ENCODE results near the gene NOTCH1.

Gene NOTCH1

DNA sequence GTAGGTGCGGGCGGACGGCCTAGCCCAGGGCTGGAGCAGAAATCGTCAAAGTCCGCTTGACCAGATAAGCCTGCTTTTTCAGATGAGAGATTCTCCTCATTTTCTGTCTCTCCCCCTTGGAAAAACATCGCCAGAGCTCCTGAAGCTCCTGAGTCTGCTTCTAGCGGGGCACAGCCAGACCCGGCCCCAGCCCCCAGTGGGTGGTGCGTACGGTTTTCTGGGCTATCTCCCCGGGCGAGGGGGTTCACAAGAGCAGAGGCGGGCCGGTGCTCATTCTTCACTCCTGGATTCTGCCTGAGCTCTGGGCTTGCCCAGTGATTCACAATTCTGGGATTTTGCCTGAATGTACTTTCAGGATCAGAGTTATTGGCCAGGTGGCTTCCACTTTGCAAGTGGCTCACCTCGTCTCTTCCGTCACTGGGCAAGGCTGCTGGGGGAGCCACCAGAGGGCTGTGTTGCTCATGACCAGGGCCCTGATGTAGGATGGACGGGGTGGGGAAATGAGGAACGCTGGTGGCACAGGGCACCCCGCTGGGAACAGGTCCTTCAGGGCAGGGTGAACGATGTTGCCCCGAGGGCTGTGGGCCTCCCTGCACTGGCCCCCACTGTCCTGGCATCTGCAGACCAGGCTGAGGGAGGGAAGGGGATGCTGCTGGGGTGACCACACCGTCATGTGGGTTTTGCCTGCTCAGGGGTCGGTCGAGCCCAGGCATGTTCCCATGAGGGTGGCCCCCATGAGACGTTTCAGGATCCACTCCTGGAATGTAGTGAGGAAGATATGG lies 69.3 kb downstream of the NOTCH1 start:
- Histone ChIP-seq H3K36me3 (replicated peaks; ENCODE audit: insufficient read depth, low read length) (peaks cover 13% of the 10 kb centered on the region; the same call in 1 of the 2 replicates), H2AFZ (ENCODE audit: low read length) (no peak overlapping the region), H3K9me3 (replicated peaks; ENCODE audit: insufficient read depth, low read length) (no peaks in the 10 kb centered on the region), H3K4me3 (ENCODE audit: low read length) (no peak overlapping the region), H3K4me1 (ENCODE audit: low read length) (peaks cover 3% of the 10 kb centered on the region), H3K79me2 (ENCODE audit: low read length) (peaks cover 100% of the 10 kb centered on the region), H3K9ac (ENCODE audit: low read length) (no peak overlapping the region), H3K9me2 (replicated peaks; ENCODE audit: insufficient read depth, low read length) (no peaks in the 10 kb centered on the region), H3K27me3 (replicated peaks; ENCODE audit: insufficient read depth, low read length) (no peaks in the 10 kb centered on the region), H3K27ac (ENCODE audit: low read length) (no peak overlapping the region), H3F3A (ENCODE audit: insufficient read depth, low read length) (peaks cover under 1% of the 10 kb centered on the region; the same call in 1 of the 2 replicates), H4K20me1 (ENCODE audit: insufficient read depth, low read length) (peaks cover 20% of the 10 kb centered on the region), H3K4me2 (ENCODE audit: low read depth, low read length) (no peak overlapping the region)
- DNase-seq: no peak
- no peak for TF ChIP-seq EZH2 (optimal IDR thresholded peaks at IDR 0.05; ENCODE audit: low read depth, low read length)
- TF ChIP-seq, protein P1, sequence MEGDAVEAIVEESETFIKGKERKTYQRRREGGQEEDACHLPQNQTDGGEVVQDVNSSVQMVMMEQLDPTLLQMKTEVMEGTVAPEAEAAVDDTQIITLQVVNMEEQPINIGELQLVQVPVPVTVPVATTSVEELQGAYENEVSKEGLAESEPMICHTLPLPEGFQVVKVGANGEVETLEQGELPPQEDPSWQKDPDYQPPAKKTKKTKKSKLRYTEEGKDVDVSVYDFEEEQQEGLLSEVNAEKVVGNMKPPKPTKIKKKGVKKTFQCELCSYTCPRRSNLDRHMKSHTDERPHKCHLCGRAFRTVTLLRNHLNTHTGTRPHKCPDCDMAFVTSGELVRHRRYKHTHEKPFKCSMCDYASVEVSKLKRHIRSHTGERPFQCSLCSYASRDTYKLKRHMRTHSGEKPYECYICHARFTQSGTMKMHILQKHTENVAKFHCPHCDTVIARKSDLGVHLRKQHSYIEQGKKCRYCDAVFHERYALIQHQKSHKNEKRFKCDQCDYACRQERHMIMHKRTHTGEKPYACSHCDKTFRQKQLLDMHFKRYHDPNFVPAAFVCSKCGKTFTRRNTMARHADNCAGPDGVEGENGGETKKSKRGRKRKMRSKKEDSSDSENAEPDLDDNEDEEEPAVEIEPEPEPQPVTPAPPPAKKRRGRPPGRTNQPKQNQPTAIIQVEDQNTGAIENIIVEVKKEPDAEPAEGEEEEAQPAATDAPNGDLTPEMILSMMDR (IDR thresholded peaks at IDR 0.05; ENCODE audit: low read length): no peak
- TF ChIP-seq EZH2phosphoT487 (IDR thresholded peaks at IDR 0.05; ENCODE audit: low read length): no peak

DNA sequence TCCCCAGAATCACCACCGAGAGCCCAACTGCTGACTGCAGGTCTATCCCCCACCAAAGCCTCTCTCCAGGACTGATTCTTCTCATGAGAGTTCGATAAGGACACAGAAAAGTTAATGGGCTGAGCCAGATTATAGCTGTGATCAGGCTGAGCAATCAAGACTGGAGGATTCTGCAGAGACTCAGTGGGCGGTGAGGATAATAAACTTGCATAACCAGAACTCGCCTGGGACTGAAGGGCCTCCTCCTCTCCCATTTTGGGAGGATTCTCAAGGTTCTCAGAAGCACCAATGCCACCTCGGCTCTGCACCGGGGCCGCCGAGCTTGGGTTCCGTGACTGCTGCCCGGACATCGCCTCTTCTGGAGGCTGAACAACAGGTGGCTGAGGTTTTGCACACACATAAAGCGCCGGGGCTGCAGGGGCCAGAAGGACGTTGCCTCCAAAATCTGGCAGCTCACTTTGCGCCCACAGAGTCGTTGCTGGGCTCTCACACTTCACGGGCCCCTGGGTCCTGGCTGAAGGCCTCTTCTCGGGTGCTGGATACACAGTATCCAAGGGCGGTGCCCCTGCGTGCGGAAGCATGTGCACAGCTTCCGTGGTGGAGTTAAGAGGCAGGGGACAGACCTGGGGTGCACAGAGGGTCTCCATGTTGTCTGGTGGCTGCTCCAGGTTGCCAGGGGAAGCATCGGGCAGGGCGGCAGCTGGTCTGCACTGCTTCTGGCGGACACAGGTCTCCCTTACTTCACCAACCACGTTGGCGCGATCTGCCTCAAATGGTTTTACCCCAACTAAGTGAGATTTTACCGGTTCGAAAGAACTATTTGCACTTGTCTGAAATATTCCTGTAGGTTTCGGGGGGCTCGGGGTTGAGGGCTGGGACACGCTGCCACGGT lies 70.6 kb downstream of the NOTCH1 start:
- Histone ChIP-seq H3K4me3 (ENCODE audit: low read length) (no peak overlapping the region), H3K4me2 (ENCODE audit: low read depth, low read length) (no peak overlapping the region), H3K36me3 (replicated peaks; ENCODE audit: insufficient read depth, low read length) (peaks cover 13% of the 10 kb centered on the region; the same call in 1 of the 2 replicates), H2AFZ (ENCODE audit: low read length) (no peak overlapping the region), H3K9me2 (replicated peaks; ENCODE audit: insufficient read depth, low read length) (no peaks in the 10 kb centered on the region), H4K20me1 (ENCODE audit: insufficient read depth, low read length) (peaks cover 18% of the 10 kb centered on the region), H3K9ac (ENCODE audit: low read length) (no peak overlapping the region), H3K9me3 (replicated peaks; ENCODE audit: insufficient read depth, low read length) (no peaks in the 10 kb centered on the region), H3K27ac (ENCODE audit: low read length) (no peak overlapping the region), H3K4me1 (ENCODE audit: low read length) (no peaks in the 10 kb centered on the region), H3F3A (ENCODE audit: insufficient read depth, low read length) (no peaks in the 10 kb centered on the region), H3K79me2 (ENCODE audit: low read length) (peaks cover 97% of the 10 kb centered on the region), H3K27me3 (replicated peaks; ENCODE audit: insufficient read depth, low read length) (no peaks in the 10 kb centered on the region)
- TF ChIP-seq, protein P1 (IDR thresholded peaks at IDR 0.05; ENCODE audit: low read length): no peak
- TF ChIP-seq EZH2phosphoT487 (IDR thresholded peaks at IDR 0.05; ENCODE audit: low read length) (no peak), EZH2 (optimal IDR thresholded peaks at IDR 0.05; ENCODE audit: low read depth, low read length) (no peak)
- DNase-seq: no peak

DNA sequence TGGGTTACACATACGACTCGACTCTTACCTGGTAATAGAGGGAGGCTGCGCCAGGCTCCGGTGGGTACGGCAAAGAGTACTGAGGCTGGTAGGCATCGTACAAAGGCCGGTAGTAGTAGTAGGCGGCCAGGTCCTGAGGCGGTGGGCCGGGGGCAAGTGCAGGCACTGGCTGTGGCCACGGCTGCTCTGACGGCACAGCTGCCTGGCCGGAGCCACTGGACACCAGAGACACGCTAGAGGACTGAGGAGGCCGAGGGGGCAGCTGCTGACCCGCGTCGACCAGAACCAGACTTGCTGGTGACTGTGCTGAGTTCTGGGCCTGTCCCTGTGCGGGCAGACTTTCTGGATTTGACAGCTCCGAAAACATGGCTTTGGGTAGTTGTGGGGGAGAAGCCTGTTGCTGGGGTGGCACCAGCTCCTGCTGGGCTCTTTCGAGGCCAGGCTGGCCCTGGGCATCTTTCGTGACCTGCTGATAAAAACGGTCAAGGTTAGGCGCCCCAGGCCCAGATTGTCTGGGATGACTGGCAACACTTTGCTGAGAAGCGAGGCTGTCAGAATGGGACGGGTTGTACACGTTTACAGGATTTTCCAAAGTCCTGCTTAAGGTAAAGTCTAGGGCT lies 71.7 kb downstream of the NOTCH1 start:
- H3K4me3 ChIP-seq (ENCODE audit: low read length): no peak overlapping the region

More for the DNA sequence above, 71.7 kb downstream of the NOTCH1 start:
- Histone ChIP-seq H3K79me2 (ENCODE audit: low read length) (peaks cover 96% of the 10 kb centered on the region), H3K27me3 (replicated peaks; ENCODE audit: insufficient read depth, low read length) (no peaks in the 10 kb centered on the region), H2AFZ (ENCODE audit: low read length) (no peak overlapping the region), H3K9me3 (replicated peaks; ENCODE audit: insufficient read depth, low read length) (no peaks in the 10 kb centered on the region), H3F3A (ENCODE audit: insufficient read depth, low read length) (no peaks in the 10 kb centered on the region), H3K4me1 (ENCODE audit: low read length) (no peaks in the 10 kb centered on the region), H3K9me2 (replicated peaks; ENCODE audit: insufficient read depth, low read length) (no peaks in the 10 kb centered on the region), H3K27ac (ENCODE audit: low read length) (no peak overlapping the region), H3K9ac (ENCODE audit: low read length) (no peak overlapping the region), H3K4me2 (ENCODE audit: low read depth, low read length) (no peak overlapping the region), H4K20me1 (ENCODE audit: insufficient read depth, low read length) (peaks cover 17% of the 10 kb centered on the region), H3K36me3 (replicated peaks; ENCODE audit: insufficient read depth, low read length) (peaks cover 13% of the 10 kb centered on the region; the same call in 1 of the 2 replicates)
- no peak for DNase-seq
- no peak for TF ChIP-seq EZH2phosphoT487 (IDR thresholded peaks at IDR 0.05; ENCODE audit: low read length)
- TF ChIP-seq EZH2 (optimal IDR thresholded peaks at IDR 0.05; ENCODE audit: low read depth, low read length): no peak
- TF ChIP-seq, protein P1 (IDR thresholded peaks at IDR 0.05; ENCODE audit: low read length): no peak
